ENCODE data around the gene PIK3C2G.

PIK3C2G gene

DNA sequence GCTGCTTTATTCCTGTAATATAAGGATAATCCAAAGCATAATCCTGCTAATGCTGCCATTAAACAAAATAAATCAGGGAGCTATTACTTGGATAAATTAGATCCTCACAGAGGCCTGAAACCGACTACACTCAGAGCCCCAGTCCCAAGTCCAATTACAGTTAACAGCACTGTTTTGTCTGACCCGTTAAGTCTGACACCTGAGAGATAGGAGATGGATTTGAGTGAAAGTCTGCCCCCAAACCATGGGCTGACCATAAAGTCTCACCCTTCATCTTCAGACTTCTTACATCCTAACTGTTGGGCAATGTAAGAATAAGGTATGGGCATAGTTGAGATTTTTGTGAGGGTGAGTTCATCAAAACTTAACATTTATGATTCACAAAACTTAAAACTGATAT lies 294.8 kb downstream of the PIK3C2G start:
- DNase-seq (ENCODE audit: low read depth in 2 of 2), result no peak

DNA sequence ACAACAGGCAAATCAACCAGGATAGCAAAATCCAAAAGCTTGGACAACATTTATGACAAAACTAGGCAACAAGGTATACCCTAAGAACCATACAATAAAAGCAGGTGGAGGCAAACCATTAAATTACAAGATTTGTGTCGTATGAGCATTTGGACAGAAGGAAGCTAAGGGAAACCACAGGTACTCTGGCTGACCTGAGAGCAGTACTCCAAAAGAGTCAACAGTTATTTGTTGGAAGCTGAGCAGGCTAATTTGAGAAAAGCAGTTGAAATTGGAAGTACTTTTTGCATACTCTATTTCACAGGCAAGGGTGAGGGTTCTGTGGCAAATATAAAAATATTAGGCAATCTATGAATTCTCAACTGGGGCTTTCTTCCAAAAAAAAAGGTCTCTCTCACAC lies 297.9 kb downstream of the PIK3C2G start:
- no peak for DNase-seq (ENCODE audit: low read depth in 2 of 2)

- DNase-seq (ENCODE audit: low read depth in 2 of 2), result no peak
Measured at GRCh38 chr12:18562531-18562930, 301.2 kb downstream of the PIK3C2G start.

DNA sequence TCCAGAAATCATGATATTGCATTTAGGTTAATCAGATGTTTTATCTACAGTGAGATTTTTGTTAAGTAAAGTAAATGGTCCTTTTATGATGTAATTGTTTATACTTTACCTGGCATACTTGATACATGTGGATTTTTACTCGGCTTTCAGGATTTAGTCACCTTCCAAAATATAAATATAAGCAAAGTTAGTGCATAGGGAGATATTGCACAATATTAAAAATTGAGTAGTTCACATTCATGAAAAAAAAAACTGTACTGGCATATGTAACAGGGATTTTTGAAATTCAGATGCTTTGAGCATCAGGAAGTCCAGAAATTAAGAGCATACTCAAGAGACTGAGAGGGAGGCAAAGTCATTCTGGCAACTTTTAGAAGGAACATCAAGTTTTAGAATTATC lies 303.0 kb downstream of the PIK3C2G start:
- no peak for DNase-seq (ENCODE audit: low read depth in 2 of 2)

DNA sequence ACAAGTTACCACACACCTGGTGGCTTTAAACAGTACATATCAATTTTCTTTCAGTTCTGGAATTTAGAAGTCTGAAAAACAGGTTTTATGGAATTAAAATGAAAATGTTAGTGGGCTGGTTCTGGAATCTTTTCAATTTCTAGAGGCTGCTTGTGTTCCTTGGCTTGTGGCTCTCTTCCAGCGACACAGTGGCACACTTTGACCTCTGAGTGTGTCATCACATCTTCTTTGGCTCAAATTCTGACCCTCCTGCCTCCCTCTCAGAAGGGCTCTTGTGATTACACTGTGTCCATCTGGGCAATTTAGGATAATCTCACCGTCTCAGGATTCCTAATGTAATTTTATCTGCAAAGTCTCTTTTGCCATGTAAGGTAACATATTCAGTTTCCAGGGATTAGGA lies 306.5 kb downstream of the PIK3C2G start:
- no peak for DNase-seq (ENCODE audit: low read depth in 2 of 2)

- no peak for DNase-seq (ENCODE audit: low read depth in 2 of 2)
Measured at GRCh38 chr12:18570543-18570942, 309.2 kb downstream of the PIK3C2G start.

GRCh38 chr12:18576104-18576626 lies 314.8 kb downstream of the PIK3C2G start:
- no peak for DNase-seq (ENCODE audit: low read depth in 2 of 2)

- DNase-seq (ENCODE audit: low read depth in 2 of 2), result no peak
Measured at GRCh38 chr12:18576648-18577047, 315.3 kb downstream of the PIK3C2G start.

GRCh38 chr12:18578191-18578590 lies 316.9 kb downstream of the PIK3C2G start:
- DNase-seq (ENCODE audit: low read depth in 2 of 2), result no peak

DNA sequence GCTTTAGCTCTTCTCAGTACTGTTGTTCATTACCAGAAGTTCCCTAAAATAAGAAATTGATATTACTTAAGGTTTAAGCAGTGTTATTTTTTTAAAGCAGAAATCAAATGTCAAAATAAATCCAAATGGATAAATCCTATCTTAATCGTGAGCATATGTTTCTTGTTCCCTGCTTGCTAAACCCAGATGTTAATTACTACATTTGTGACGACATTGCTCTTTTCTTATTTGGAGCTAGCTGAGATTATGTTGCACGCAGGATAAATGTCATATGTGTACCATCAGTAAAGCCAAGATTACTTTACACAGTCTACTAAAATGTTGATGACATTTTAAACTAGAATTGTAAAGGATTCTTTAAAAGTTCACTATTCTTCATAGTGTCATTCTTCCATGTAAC lies 319.0 kb downstream of the PIK3C2G start:
- no peak for DNase-seq (ENCODE audit: low read depth in 2 of 2)

DNA sequence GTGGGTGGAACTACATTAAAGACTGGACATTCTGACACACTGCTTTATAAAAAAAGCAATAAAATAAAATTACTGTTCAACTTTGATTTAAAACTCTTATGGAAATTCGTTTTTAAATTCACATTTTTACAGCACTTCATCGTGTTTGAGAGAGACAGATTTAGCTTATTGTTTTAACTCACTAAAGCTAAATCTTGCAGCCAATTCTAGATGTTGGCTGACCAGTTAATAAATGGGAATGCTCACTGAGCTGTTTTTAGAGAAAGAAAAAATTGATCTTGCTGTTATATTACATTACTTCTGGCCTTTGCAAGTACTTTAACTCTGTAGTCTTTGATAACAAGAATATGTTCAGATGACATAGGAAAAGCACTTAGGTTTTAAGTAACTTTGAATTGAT lies 319.4 kb downstream of the PIK3C2G start:
- DNase-seq (ENCODE audit: low read depth in 2 of 2), result no peak

DNA sequence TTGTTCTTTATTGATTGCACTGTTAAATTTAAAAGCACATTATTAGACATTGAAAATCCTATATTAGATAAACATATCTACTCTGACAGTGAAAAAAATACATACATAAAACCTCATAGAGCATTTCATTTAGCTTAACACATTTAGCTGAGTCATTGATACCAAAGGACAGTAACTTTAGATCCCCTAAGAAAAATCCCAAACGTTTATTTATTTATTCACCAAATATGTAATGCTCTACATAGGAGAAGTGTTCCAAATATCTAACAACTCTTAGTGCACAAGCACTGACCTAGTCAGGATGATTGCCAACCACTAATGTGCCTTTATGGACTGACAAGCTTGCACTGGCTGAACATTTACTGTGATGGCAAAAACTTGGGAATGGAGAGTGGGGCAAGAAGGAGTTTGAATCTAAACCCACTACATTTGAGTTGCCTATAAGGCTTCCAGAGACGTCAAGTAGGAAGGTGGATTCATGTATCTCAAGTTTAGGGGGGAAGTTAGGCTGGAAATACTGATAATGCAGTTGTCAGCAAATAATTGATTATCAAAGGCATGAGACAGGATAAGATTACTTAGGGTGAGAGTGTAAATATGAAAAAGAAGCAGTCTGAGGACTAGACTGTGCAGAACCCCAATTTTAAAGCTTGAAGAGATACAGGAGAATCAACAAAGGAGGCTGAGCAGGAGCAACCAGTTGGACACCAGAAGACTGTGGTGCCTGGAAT lies 320.1 kb downstream of the PIK3C2G start:
- DNase-seq (ENCODE audit: low read depth in 2 of 2), result no peak

DNA sequence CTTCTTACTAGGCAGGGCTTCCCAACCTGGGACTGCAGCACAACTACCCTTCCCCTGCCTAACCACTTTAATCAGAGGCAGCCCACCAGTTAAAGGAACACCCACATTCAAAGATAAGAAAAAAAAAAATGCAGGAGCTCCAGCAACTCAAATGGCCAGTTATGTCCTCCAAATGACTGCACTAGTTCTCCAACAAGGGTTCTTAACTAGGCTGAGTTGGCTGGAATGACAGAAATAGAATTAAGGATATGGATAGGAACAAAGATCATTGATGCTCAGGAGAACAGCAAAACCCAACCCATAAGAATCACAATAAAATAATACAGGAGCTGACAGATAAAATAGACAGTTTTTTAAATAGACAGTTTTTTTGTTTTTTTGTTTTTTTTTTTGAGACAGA lies 322.3 kb downstream of the PIK3C2G start:
- DNase-seq (ENCODE audit: low read depth in 2 of 2), result no peak

DNA sequence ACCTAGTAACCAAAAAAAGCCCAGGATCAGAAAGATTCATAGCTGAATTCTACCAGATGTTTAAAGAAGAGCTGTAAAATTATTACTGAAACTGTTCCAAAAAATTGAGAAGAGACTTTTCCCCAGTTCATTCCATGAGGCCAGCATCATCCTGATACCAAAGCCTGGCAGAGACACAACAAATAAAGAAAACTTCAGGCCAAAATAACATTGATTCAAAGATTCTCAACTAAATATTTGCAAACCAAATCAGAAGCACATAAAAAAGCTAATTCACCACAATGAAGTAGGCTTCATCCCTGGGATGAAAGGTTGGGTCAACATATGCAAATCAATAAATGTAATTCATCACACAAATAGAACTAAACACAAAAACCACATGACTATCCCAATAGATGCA lies 325.3 kb downstream of the PIK3C2G start:
- DNase-seq (ENCODE audit: low read depth in 2 of 2), result no peak

DNA sequence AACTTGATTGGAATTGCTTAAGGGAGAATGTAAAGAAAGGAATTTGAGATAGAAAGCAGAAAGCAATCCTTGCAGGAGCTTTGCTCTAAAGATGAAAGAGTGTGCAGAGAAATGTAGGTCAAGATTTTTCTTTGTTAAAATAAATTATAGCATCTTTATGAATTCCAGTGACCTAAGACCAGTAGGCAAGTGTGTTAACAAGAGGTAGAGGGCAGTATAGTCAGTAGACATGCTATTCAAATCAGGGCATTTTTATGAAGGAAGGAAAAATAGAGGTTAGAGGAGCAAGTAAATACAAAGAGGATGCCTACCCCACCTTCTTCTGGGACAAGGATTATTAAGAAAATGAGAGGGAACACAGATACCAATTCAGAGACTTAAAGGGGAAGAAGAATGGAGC lies 328.0 kb downstream of the PIK3C2G start:
- no peak for DNase-seq (ENCODE audit: low read depth in 2 of 2)

DNA sequence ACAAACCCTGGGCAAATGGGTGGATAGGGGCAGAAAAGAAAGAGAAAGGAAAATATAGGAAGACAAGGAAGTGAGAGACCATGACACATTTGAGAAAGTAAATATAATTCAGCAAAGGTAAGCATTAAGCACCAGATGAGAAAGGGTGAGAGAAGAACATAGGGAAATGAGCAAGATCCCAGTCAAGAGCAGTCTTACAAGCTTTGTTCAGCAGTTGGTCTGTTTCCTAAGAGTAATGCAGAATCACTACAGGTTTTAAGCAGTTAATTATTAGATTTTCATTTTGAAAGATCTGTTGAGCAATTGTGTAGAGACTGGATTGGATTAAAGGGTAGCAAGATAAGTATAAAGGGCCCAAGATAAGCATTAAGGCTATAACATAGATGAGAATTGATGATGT lies 330.2 kb downstream of the PIK3C2G start:
- DNase-seq (ENCODE audit: low read depth in 2 of 2), result no peak

DNA sequence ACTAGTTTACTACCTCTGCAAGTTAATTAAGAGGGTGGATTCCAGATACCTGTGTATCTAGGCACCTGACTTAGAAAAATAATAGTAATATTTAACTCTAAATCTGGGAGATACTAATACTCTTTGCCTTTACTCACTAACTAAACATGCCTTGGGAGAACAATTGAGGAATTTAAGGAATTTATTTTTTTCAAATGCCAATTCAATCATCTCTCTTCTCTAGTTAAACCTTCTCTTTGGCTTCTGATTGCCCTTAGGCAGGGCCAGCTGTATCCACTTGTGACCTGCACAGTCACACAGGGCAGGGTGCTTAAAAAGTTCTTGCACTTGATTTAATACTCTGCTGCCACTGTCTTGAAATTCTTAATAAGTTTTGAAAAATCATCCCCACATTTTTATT lies 334.1 kb downstream of the PIK3C2G start:
- DNase-seq (ENCODE audit: low read depth in 2 of 2), result no peak

GRCh38 chr12:18601962-18602361 lies 340.6 kb downstream of the PIK3C2G start:
- DNase-seq (ENCODE audit: low read depth in 2 of 2), result no peak

DNA sequence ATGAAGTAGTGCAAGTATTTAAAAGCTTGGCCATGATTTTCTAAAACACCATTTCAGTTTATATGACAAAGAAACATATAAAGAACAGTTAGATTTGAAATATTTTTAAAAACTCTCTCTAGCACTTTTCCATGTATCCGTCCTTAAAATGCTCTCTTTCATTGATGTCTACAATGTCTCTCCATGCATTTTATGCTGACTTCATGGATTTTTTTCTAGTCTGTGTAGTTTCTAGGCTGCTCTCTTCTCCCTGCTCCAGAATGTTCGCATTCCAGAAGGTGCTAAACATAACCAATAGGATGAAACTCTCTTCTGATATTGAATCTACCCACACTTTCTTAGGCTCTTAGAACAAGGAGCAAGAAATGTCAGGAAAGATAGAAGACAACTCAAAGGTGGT lies 351.7 kb downstream of the PIK3C2G start:
- DNase-seq (ENCODE audit: low read depth in 2 of 2), result no peak

DNA sequence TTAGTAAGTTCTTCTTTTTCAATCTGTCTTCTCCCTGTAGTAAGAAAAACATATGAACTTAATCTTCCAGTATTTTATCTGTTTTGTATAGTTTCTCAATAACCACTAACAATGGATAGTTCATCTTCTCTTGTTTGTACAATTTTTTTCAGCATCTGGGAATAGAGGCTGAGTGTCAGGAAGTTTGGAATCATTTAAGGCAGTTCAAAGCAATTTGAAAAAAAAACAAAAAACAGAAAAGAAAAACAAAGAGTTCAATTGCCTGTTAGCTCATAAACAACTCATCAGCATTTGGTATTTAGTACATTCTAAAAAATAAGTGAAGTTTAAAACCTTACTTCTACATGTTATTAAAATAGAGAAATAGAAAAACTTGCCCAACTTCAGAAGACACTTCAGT lies 359.7 kb downstream of the PIK3C2G start:
- DNase-seq (ENCODE audit: low read depth in 2 of 2), result no peak

- DNase-seq (ENCODE audit: low read depth in 2 of 2), result no peak
Measured at GRCh38 chr12:18629445-18629844, 368.1 kb downstream of the PIK3C2G start.

DNA sequence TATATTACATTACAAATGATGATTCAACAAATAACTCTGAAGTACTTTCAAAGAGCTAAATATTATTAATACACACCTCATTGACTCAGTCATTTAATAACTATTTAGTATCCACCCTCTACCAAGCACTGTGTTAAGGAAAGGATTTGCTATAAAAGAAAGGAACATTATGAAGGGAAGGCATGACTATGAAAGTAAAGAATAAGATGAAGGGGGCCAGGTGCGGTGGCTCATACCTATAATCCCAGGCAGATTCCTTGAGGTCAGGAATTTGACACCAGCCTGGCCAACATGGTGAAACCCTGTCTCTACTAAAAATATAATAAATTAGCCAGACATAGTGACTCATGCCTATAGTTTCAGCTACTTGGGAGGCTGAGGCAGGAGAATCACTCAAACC lies 368.6 kb downstream of the PIK3C2G start:
- no peak for DNase-seq (ENCODE audit: low read depth in 2 of 2)

- DNase-seq (ENCODE audit: low read depth in 2 of 2), result no peak
Measured at GRCh38 chr12:18631339-18631738, 370.0 kb downstream of the PIK3C2G start.

DNA sequence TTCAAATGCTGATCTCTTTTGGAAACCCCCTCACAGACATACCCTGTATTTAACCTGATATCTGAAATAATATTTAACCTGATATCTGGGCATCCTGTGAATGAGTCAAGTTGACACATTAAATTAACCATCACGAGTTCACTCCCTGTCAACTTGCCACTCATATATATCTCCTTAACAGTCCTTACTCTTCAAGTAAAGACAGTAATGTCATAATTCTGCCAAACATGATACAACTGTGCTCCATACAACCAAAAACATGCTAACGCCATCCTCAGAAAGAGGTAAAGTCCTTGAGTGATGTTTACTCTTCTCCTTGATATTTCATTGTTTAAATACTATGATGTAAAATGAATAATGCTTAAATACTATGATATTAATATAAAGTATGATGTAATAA lies 371.5 kb downstream of the PIK3C2G start:
- DNase-seq (ENCODE audit: low read depth in 2 of 2), result no peak

Data from stimulated activated CD4-positive, alpha-beta T cell treated with anti-CD3 and anti-CD28 coated beads, Interleukin-15, amount 100 ng/mL, for 48 hours (primary cell).